ENCODE measurements around the gene UROD.
"Not testable (repeated sequence)": the region's sequence is repeated elsewhere in the genome, so short reads cannot be mapped to it uniquely, and the experiment has no call there.

Gene UROD

DNA sequence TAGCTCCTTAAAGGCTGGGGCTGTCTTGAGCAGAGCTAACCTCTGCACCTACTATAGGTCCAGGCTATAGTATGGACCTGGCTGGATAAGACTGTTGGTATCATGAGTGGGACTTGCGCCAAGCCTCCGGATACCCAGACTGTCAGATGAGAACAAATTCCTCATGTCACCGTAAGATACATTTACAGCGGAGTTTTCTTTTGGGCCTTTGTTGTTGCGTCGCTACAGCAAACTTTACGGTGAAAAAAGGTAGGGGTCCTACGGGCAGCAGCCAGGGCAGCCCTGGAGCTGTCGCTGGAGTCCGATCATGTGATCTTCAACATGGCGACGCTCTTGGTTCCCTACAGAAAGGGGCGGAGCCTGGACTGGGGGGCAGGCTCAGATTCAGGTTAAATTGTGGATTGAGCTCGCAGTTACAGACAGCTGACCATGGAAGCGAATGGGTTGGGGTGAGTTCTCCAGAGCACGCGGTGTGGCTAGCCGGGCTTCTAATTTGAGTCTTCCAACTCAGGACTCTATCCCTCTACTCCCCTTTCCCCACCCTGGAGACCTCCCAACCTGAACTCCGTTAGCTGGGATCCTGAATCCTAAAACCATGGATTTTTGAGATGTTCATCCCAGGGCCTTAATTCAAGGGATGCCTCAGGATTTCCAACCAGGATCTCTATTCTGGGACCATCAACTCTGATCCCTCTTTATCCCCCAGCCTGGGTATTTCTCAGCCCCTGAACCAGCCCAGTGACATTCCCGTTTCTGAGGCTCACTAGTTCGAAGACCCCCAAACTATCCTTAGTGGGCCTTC, at the start of gene UROD:
UROD (plus strand) TSS at position 418 of the 802 bp plus-strand sequence; CDS start at position 430, 12 bp downstream.
- DNase-seq: peak; percentile 39 to 90

DNA sequence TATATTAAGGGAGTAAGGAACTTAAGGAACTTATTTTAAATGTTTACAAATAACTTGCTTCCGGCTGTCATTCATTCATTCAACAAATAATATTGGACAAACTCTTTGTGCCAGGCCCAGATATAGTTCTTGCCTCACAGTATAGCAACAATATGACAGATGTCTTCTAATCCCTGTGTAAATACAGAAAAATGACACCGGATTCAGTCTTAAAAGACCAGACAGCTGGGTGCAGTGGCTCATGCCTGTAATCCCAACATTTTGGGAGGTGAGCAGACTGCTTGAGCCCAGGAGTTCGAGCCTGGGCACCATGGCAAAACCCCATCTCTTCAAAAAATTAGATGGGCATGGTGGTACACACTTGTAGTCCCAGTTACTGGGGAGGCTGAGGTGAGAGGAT, 49.3 kb upstream of the UROD start:
- DNase-seq: no peak

DNA sequence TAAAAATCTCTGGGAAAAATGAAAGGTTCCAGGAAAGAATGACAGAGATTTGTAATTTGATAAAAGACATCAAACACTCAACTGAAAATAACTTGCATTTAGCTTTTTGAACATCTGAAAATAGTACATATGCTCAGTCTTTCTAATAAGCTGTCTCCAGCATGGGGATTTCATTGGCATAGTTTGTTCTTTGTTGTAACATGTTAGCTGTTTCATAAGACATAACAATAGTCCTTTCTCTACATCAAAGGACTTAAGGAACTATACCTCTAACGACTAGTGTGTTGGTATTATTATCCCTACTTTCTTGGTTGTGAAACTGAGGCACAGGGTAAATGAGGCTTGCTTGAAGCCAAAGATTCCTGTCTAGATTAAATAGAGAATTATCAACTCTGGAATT, 47.7 kb upstream of the UROD start:
- DNase-seq: no peak

DNA sequence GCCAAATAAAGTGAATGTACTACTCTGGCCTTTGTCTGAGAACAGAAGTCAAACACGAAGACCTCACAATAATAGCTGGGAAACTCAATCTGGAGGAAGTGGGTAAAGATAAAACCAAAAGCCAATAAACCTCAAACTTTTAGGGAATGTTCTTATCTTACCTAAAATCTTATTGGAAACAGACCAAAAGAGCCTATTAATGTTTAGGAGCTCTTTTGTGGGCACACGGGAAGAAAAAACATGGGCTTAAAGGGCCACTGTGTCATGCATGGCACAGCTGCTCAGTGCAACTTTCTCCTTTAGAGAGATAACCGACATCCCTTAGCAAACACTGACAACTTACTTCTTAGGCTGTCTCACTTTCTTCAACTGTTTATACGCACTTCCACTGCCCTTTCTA, 41.7 kb upstream of the UROD start:
- DNase-seq: no peak

DNA sequence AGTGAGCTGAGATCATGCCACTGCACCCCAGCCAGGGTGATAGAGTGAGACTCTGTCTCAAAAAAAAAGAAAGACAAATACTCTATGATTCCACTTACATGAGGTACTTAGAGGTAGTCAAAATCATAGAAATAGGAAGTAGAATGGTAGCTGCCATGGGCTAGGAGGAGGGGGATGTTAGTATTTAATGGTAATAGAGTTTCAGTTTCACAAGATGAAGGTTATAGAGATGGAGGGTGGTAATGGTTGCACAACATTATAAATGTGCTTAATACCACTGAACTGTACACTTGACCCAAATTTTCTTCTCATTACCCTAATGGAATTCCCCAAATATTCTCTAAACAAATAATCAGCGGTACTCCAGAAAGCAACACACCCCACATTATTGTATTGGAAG, 38.4 kb upstream of the UROD start:
- DNase-seq: no peak

GRCh38 chr1:44976252-44976651, 35.8 kb upstream of the UROD start:
- no peak for DNase-seq

DNA sequence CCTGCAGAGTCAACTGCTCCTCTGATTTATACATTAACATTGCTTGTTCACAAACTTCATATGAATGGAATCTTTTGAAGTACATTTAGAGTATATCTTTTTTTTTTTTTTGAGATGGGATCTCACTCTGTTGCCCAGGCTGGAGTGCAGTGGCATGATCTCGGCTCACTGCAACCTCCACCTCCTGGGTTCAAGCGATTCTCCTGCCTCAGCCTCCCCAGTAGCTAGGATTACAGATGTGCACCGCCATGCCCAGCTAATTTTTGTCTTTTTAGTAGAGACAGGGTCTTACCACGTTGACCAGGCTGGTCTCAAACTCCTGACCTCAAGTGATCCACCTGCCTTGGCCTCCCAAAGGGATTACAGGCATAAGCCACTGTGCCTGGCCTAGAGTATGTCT, 34.7 kb upstream of the UROD start:
- not testable (repeated sequence) for DNase-seq

DNA sequence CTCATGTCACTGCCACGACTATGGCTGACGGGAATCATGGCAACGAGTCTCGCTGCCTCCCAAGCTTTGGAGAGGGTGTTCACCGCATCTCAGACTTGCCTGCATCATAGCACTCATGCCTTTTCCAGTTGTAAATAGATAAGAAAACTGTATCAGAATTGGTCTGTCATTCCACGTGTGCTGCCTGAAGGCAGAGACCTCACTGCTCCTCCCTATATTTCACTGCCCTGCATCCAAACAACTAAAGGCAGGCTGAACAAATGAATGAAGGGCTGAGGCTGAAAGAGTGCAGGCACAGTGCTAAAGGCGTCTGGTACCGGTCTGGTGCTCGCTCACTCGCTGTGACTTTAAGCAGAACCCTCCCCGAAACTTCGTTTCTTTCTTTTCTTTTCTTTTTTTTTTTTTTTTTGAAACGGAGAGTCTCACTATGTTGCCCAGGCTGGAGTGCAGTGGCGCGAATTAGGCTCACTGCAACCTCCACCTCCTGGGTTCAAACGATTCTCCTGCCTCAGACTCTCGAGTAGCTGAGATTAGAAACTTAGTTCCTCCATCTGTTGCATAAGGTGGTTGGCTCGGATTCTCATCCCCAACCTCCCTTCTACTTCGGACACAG, 26.2 kb upstream of the UROD start:
- no peak for DNase-seq

DNA sequence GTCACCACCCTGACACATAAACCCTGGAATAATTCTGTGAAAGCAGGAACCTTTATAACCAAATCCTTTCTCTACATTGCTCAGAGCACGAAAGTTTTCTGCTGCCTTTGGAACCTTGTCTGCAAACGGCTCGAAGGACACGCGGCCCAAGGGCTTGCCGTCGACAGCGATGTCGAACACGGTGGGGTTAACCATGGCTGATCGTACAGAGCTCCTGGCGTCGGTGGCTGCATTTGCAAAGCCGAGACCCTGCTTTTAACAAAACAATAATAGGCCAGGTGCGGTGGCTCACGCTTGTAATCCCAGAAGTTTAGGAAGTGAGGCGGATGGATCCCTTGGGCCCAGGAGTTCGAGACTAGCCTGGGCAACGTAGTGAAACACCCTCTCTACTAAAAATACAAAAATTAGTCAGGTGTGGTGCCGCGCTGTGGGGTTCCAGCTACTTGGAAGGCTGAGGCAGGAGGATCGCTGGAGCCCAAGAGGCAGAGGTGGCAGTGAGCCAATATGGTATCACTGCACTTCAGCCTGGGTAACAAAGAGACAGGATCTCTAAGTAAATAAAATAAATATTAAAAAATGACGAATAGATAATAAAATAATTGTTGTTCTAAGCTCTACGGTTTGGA, 23.4 kb upstream of the UROD start:
- no peak for DNase-seq

- no peak for DNase-seq
Measured at GRCh38 chr1:44994309-44994898, 17.6 kb upstream of the UROD start.

- DNase-seq: no peak
Measured at GRCh38 chr1:44995467-44996238, 16.4 kb upstream of the UROD start.

DNA sequence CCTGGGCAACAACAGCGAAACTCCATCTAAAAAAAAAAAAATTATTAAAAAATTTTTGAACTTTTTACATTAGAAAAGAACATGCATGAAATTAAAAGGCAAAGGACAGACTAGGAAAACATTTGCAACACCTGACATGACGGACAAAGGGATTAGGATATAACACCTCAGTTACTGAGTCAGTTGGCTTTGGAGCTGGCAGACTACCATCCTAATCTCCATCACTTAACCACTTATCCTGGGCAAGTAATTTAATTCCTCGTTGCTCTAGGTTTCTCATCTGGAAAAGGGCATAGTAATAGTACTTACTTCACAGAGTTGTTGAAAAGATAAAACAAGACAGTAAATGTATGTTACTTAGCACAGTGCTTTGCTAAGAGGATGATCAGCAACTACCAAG, 12.8 kb upstream of the UROD start:
- DNase-seq: no peak

DNA sequence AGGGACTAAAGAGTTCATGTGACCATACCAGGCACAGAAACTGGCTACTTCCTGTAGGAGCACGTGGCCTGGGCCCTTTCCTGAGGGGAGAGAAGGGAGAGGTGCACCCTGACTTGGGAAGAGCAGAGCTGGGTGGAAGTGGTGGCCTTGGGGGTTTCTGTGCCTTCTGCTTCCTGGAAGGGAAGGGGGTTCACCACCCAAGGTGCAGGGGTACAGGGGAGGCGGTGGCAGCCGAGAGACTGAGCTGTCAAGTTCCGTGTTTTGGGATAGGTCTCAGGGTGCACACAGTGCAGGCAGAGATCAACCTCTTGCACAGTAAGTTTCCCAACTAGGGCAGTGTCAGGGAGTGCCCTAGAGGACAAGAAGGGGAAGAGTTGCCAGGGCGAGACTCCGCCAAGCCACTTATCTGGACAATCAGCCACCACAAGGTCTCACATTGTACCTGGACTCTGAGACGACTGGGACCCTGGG, 11.0 kb upstream of the UROD start:
- no peak for DNase-seq

GRCh38 chr1:45001576-45001975, 10.5 kb upstream of the UROD start:
- not testable (repeated sequence) for DNase-seq

- DNase-seq: no peak
Measured at GRCh38 chr1:45002650-45003645, 9.1 kb upstream of the UROD start.

GRCh38 chr1:45003741-45004140, 8.3 kb upstream of the UROD start:
- no peak for DNase-seq

DNA sequence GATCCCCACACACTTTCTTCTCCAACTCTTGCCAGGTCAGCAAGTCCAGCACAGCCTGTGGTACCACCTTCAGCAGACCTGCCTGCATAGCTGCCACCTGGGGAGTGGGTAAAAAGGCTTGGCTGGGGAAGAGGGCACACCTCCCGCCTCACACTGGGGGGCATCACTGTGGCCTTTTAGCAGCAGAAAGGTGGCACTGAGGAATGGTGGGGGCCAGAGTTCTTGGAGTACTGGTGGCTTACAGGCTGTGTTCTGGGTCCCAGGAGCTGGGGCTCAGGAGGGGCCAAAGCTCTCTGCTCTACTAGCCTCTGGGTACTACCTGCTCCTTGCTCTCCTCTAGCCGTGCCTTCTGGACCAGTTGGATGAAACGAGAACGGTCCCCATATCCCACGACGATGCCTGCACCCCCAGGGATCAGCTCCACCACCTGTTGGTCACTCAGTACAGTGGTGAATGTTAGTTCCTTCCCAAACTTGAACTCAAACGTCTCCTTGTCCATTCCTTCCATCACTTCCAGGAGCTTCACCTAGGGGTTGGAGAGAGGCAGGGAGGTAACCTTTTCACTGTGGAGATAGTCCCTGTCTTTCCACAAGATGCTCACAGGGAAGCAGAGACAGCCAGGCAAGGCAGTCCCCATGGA, 7.7 kb upstream of the UROD start:
- no peak for DNase-seq

DNA sequence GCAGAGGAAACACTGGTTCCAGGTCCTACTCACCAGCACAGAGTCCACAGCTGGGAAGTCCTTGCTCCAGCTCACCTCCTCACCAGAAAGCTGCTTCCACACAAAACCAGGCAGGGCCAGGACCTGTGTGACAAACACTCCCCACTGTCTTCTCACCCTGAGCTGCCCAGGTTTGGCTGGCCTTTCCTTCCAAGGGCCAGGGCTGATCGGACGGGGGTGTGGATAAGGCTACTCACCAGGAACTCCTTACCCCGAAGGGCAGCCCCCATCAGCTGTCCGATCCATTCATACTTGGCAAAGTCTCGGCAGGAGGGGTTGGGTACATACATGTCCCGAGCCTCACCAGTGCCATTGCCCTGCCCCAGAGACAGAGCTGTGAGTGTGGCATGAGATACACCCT, 6.3 kb upstream of the UROD start:
- DNase-seq: no peak

DNA sequence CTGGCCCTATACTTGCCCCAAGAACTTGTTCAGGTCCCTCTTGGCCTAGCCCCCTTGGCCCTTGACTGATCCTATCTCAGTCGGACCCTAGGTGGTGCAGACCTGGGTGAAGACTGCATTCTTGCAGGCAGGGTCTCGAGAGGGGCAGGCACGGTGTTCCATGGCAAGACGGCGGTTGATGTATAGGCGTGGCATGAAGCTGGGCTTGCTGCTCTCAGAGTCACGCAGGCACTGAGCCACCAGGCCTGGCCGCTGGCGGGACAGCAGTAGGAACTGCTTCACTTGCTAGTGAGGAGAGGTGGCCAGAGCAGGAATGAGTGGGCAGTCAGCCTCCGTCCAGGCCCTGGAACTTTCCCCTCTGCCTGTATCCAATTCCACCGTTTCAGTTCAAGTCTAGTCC, 4.7 kb upstream of the UROD start:
- no peak for DNase-seq

DNA sequence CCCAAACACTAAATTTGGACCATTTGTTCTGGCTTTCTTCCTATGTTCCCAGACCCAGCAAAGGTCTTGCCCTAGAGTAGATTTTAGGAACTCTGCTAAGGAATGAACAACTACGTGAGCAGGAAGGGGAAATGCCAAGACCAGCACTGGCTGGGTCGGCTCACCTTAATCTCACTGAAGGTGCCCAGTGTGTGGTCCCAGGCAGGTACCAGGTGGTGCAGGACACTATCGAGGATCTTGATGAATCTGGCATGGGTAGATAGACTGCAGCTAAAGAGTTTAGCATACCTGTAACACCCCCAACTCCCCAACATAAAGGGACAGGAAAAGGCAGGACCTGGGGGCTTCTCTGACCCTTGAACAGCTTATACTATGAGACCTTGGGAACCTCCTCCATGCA, 4.0 kb upstream of the UROD start:
- no peak for DNase-seq

DNA sequence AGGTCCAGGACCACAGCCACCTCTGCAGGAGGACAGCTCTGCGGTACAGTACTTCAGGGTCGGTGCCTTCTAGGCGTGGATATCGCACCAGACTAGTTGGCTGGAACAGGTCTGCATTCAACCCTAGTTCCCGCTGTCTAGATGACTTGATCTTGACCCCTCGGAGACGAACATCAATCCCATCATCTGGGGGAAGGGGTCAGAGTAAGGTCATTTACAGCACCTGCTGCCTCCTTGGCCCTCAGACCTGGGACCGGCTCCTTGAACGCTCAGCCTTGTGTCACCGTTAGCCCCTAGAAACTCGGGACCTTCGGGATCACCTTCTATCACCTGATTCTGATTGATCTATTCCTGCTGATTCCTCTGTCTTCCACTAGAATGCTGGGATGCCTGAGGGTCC, 3.5 kb upstream of the UROD start:
- DNase-seq: no peak

All from bone marrow (tissue), 2 donors.